Breast epithelium (tissue), 3 donors: ENCODE data around the gene SH3BGRL2.
"Not testable (repeated sequence)": the region's sequence is repeated elsewhere in the genome, so short reads cannot be mapped to it uniquely, and the experiment has no call there.

Source experiments
- POLR2AphosphoS5 ChIP-seq, 3 donors: sonication (generic); formaldehyde crosslinking; IDR thresholded peaks; one replicate each; pipeline ENCODE4 v1.6.1; 2017; ENCODE audit warnings: antibody characterized with exemption in 3 of 3
- TF ChIP-seq, protein P1 (sequence below), 3 donors: fragments of 450-650 bp; IDR thresholded peaks; one replicate each; pipeline ENCODE4 v1.5.1; 2016 to 2017; ENCODE audit warnings: antibody characterized with exemption in 3 of 3, mild to moderate bottlenecking in 3 of 3, moderate library complexity in 3 of 3

DNA sequence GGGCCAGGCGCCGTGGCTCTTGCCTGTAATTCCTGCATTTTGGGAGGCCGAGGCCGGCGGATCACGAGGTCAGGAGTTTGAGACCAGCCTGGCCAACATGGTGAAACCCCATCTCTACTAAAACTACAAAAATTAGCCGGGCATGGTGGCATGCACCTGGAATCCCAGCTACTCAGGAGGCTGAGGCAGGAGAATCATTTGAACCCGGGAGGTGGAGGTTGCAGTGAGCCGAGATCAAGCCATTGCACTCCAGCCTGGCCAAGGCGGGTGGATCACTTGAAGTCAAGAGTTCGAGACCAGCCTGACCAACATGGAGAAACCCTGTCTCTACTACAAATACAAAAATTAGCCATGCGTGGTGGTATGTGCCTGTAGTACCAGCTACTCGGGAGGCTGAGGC is 12.7 kb upstream of the SH3BGRL2 start:
- TF ChIP-seq, protein P1, sequence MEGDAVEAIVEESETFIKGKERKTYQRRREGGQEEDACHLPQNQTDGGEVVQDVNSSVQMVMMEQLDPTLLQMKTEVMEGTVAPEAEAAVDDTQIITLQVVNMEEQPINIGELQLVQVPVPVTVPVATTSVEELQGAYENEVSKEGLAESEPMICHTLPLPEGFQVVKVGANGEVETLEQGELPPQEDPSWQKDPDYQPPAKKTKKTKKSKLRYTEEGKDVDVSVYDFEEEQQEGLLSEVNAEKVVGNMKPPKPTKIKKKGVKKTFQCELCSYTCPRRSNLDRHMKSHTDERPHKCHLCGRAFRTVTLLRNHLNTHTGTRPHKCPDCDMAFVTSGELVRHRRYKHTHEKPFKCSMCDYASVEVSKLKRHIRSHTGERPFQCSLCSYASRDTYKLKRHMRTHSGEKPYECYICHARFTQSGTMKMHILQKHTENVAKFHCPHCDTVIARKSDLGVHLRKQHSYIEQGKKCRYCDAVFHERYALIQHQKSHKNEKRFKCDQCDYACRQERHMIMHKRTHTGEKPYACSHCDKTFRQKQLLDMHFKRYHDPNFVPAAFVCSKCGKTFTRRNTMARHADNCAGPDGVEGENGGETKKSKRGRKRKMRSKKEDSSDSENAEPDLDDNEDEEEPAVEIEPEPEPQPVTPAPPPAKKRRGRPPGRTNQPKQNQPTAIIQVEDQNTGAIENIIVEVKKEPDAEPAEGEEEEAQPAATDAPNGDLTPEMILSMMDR (IDR thresholded peaks at IDR 0.05): not testable (repeated sequence)
- not testable (repeated sequence) for TF ChIP-seq POLR2AphosphoS5 (IDR thresholded peaks at IDR 0.05)
